GM15510 (cell line): ENCODE results near the gene RPS16.

Source experiments
- POLR2A ChIP-seq: IDR thresholded peaks from 3 replicates; pipeline ENCODE4 v1.6.1; 2011; ENCODE audit warnings: borderline replicate concordance; ENCODE audit not compliant: insufficient read length; ENCODE audit errors: extremely low read depth

Gene RPS16

GRCh38 chr19:39465956-39466747 lies 30.4 kb upstream of the RPS16 start:
- TF ChIP-seq POLR2A, result no peak

GRCh38 chr19:39463403-39463802 lies 27.7 kb upstream of the RPS16 start:
- no peak for TF ChIP-seq POLR2A

DNA sequence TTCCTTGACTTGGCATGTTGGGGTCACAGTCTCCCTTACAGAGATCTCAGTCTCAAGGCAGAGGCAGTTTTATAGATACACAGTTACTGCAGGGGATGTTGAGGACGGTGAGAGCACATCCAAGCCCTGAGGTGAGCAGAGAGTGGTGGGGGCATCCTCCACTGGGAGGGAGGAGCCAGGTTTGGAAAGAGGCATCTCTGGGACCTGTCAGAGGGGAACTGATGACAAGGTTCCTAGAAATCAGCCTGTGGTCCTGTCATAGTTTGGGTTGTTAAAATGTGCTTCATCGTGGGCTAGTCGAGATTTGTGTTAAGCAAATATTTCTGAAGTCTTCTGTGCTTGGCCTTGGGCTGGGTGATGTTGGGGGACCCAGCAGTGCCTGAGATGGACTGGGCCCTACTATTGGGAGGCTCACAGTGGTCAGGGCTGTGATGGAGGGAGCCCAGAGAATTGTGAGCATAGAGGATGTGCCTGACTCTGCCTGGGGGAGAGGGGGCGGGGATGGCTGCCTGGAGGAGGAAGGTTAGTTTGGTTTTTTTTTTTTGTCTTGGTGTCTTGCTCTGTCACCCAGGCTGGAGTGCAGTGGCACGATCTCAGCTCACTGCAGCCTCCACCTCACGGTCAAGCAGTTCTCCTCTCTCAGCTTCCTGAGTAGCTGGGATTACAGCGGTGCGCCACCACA lies 13.5 kb upstream of the RPS16 start:
- no peak for TF ChIP-seq POLR2A

- TF ChIP-seq POLR2A, result no peak
Measured at GRCh38 chr19:39448271-39448670, 12.5 kb upstream of the RPS16 start.

DNA sequence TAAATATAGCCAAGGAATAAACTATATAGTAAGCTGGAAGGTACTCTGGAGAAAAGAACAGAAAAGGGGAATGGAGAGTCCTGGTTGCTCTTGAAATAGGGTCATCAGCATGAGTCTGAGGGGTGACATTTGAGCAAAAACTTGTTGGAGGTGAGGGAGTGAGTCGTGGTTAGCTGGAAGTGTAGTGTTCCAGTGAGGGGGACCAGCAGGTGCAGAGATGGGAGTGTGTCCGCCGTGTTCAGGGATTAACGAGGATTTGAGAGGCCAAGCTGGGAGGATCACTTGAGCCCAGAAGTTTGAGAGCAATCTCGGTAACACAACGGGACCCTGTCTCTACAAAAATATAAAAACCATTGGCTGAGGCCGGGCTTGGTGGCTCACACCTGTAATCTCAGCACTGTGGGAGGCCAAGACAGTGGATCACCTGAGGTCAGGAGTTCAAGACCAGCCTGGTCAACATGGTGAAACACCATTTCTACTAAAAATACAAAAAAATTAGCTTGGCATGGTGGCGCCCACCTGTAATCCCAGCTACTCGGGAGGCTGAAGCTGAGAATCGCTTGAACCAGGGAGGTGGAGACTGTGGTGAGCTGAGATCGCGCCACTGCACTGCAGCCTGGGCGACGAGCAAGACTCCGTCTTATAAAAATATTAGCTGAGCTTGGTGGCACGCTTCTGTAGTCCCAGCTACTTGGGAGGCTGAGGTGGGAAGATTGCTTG lies 10.8 kb upstream of the RPS16 start:
- no peak for TF ChIP-seq POLR2A

DNA sequence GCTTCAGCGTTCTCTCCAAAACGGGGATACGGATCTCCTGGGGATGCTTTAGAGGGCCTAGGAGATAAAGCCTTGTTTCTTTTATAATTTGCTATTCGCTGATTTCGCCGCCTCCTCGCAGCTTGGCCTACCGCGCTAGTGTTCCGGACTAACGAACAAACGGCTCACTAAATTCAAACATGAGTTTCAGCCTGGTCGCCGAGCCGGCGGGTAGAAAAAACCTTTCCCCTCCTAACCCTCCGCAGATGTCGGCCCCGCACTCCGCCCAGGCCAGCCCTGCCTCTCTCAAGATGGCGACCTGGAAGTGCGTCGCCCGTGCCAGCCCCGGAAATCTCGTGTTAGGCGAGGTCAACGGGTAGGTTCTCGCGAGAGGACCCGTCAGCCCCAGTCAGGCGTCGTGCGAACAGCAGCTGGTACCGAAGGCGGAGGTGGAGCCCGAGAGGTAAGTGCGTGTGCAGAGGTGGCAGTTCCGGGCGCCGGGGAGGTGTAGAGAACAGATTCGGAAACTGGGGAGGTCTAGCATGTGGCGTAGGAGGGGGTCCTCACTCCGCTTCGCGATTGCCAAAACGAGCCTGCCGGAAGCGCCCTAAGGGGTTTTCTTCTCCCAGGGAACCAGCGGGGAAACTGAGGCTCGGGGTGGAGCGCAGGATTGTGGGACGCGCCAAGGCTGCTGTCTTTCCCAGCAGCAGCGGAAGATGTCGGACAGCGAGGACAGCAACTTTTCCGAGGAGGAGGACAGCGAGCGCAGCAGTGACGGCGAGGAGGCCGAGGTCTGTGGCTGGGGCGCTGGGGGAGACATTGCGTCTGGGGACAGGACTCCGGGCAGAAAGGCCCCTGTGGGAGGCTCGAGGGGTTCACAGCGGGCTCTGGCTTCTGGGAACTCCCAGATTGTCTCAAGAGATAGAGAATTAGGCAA lies 9.7 kb upstream of the RPS16 start, which contains the start of gene SUPT5H:
Gene SUPT5H, plus strand, starts transcription at position 387 of the 916 bp plus-strand sequence. Its CDS starts 309 bp downstream, at position 696.
- TF ChIP-seq POLR2A, result peak; percentile 90

GRCh38 chr19:39444598-39445195 lies 8.9 kb upstream of the RPS16 start:
- TF ChIP-seq POLR2A, result no peak

DNA sequence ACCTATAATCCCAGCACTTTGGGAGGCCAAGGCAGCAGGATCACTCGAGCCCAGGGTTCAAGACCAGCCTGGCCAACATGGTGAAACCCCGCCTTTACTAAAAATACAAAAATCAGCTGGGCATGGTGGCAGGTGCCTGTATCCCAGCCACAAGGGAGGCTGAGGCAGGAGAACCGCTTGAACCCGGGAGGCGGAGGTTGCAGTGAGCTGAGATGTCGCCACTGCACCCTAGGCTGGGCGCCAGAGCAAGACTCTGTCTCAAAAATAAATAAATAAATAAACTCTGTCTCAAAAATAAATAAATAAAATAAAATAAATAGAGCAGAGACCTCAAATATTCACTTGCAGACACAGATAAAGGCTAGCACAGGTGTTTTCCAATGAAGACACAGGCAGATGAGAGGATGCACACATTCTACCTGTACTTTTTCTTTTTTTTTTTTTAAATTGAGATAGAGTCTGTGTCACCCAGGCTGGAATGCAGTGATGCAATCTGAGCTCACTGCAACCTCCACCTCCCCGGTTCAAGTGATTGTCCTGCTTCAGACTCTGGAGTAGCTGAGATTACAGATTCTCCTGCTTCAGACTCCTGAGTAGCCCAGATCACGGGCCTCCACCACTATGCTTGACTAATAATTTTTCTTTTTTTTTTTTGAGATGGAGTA lies 2.7 kb upstream of the RPS16 start:
- TF ChIP-seq POLR2A, result no peak

- no peak for TF ChIP-seq POLR2A
Measured at GRCh38 chr19:39436350-39436716, 584 bp upstream of the RPS16 start.

GRCh38 chr19:39434123-39435076 lies 1.3 kb downstream of the RPS16 start:
- TF ChIP-seq POLR2A, result no peak

GRCh38 chr19:39433480-39434079 lies 2.2 kb downstream of the RPS16 start:
- no peak for TF ChIP-seq POLR2A

GRCh38 chr19:39432677-39433025 lies 3.1 kb downstream of the RPS16 start:
- no peak for TF ChIP-seq POLR2A
